Endothelial cell (in vitro differentiated cells): ENCODE data around the gene GRM3. TPM values are rescaled to one million over a fixed set of nuclear protein-coding genes. Genes with fewer than 3 reads are reported as not detected.

Experiments
- DNase-seq: peaks from one replicate; pipeline ENCODE4 v3.0.0; 2021; ENCODE audit warnings: low spot score
- H3K27ac Mint-ChIP-seq: one replicate; pipeline ENCODE4 v1.8.0; 2021; ENCODE audit warnings: mixed read lengths, inconsistent platforms; ENCODE audit not compliant: unreplicated experiment
- H3K27me3 Mint-ChIP-seq: one replicate; pipeline ENCODE4 v1.8.0; 2021; ENCODE audit warnings: mild to moderate bottlenecking, moderate library complexity, mixed read lengths, inconsistent platforms; ENCODE audit not compliant: unreplicated experiment
- H3K36me3 Mint-ChIP-seq: one replicate; pipeline ENCODE4 v1.8.0; 2021; ENCODE audit warnings: mild to moderate bottlenecking, low read depth, mixed read lengths, inconsistent platforms; ENCODE audit not compliant: unreplicated experiment
- H3K4me1 Mint-ChIP-seq: one replicate; pipeline ENCODE4 v1.8.0; 2021; ENCODE audit warnings: mild to moderate bottlenecking, mixed read lengths, inconsistent platforms; ENCODE audit not compliant: unreplicated experiment
- H3K4me3 Mint-ChIP-seq: one replicate; pipeline ENCODE4 v1.8.0; 2021; ENCODE audit warnings: mild to moderate bottlenecking, mixed read lengths, inconsistent platforms; ENCODE audit not compliant: unreplicated experiment
- H3K9me3 Mint-ChIP-seq: one replicate; pipeline ENCODE4 v1.8.0; 2021; ENCODE audit warnings: mixed read lengths, inconsistent platforms; ENCODE audit not compliant: unreplicated experiment
- CTCF ChIP-seq: fragments of 200-600 bp; sonication (generic); IDR thresholded peaks from one replicate; pipeline ENCODE4 v1.5.0; 2021; ENCODE audit warnings: antibody characterized with exemption; ENCODE audit not compliant: unreplicated experiment
- total RNA-seq: library from RNA; stranded (reverse); fragmentation: NEBNext Ultra II Directional; extraction: Animal tissue kit (Norgen Biotek cat#: 25700); gene quantifications from one replicate; pipeline ENCODE4 v1.2.1, GENCODE V29; 2021; ENCODE audit not compliant: unreplicated experiment

Gene GRM3
- total RNA-seq, 1 donor from 2014 or later, result not detected

DNA sequence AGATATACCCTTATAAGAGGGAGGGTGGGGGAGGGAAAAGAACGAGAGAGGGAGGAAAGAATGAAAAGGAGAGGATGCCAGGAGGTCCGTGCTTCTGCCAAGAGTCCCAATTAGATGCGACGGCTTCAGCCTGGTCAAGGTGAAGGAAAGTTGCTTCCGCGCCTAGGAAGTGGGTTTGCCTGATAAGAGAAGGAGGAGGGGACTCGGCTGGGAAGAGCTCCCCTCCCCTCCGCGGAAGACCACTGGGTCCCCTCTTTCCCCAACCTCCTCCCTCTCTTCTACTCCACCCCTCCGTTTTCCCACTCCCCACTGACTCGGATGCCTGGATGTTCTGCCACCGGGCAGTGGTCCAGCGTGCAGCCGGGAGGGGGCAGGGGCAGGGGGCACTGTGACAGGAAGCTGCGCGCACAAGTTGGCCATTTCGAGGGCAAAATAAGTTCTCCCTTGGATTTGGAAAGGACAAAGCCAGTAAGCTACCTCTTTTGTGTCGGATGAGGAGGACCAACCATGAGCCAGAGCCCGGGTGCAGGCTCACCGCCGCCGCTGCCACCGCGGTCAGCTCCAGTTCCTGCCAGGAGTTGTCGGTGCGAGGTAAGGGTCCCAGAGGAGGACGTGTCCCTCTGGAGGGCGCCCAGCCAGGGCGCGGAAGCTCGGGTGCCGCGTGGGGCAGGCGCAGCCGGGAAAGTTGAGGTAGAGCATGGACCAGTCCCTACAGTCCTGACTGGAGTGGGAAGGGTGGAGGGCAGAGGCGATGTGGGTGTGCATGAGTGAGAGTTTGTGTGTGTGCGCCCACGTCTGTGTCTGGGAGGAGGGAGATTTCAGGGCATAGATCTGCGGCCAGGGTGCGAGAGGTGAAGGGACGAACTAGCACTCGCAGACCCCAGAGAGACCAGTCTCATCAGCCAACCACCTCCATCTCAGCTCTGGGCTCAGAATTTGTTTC is 844 bp downstream of the GRM3 start:
- no peaks in the 10 kb centered on the region for H3K36me3 Mint-ChIP-seq
- H3K9me3 Mint-ChIP-seq, result no peaks in the 10 kb centered on the region
- peak overlapping the region; percentile 86 for H3K4me3 Mint-ChIP-seq
- no peak overlapping the region for H3K27ac Mint-ChIP-seq
- peak; percentile 38 for DNase-seq
- H3K27me3 Mint-ChIP-seq, result peaks cover 6% of the 10 kb centered on the region
- peaks cover 13% of the 10 kb centered on the region for H3K4me1 Mint-ChIP-seq
- no peak for TF ChIP-seq CTCF

- H3K36me3 Mint-ChIP-seq, result no peaks in the 10 kb centered on the region
- peak overlapping the region; percentile 81 for H3K4me3 Mint-ChIP-seq
- H3K27ac Mint-ChIP-seq, result no peak overlapping the region
- no peak for TF ChIP-seq CTCF
- DNase-seq, result peak; percentile 7
- peaks cover 13% of the 10 kb centered on the region for H3K4me1 Mint-ChIP-seq
- H3K9me3 Mint-ChIP-seq, result no peaks in the 10 kb centered on the region
- H3K27me3 Mint-ChIP-seq, result peaks cover 6% of the 10 kb centered on the region
Measured at GRCh38 chr7:86645225-86645608, 1.5 kb downstream of the GRM3 start.

DNA sequence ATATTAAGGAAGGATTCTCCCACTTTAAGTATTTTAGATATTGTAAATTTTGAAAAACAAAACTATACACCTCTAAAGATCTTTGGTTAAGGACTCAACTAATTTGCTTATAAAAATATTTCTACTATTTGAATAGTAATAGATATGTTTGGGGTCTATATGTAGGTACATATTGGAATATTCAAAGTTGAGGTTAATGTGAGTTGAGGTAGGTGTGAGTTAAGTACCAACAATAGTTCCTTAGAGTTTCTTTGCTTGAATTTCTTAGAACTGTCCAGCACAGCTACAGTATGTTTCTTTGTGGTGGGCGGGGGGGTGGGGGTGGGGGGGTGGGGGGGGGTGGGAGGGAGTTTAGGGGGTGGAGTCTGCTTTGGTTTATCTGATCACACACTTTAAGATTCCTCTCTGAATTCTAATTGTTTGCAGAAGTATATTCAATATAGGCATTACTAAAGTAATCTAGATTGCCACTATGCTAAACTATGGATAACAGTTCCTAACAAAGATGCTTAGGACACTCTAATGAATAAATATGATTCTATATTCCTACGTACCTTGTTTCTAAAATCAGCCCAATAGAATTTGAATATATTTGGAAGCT is 2.1 kb downstream of the GRM3 start:
- Mint-ChIP-seq H3K4me1 (peaks cover 13% of the 10 kb centered on the region), H3K27me3 (peaks cover 6% of the 10 kb centered on the region), H3K36me3 (no peaks in the 10 kb centered on the region), H3K27ac (no peak overlapping the region), H3K9me3 (no peaks in the 10 kb centered on the region), H3K4me3 (no peak overlapping the region)
- no peak for TF ChIP-seq CTCF
- no peak for DNase-seq

- Mint-ChIP-seq H3K36me3 (no peaks in the 10 kb centered on the region), H3K9me3 (no peaks in the 10 kb centered on the region), H3K27ac (no peak overlapping the region), H3K27me3 (peaks cover 6% of the 10 kb centered on the region), H3K4me3 (no peak overlapping the region), H3K4me1 (peaks cover 17% of the 10 kb centered on the region)
- TF ChIP-seq CTCF, result no peak
- DNase-seq, result no peak
Measured at GRCh38 chr7:86647385-86648094, 3.8 kb downstream of the GRM3 start.
